Measurements from ENCODE around the gene RPS27L.

The RPS27L gene

DNA sequence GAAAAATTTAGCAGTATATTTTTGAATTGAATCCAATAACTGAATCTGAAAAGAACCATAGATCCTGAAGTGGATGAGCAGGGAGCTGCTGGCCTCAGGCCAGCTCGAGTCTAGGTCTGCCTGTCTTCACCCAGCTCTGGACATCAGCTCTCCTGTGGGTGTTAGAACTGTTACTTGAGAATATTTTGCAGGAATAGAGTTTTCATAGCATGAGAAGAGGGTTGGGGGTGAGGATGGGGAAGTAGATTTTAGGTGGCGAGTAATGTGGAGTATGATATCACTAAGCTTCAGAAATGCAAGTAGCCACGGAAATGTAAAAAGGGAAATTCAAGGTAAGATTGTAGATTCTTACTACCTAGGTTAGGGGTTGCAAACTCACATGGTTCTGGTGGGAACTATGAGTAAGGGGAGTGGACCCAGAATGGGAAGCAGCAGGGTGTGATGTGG lies 38.3 kb upstream of the RPS27L start:
- Histone ChIP-seq H2AFZ (ENCODE audit: low read depth) (no peak overlapping the region), H3K4me2 (no peak overlapping the region), H3K4me1 (ENCODE audit: low read depth, poor library complexity, severe bottlenecking) (peaks cover 39% of the 10 kb centered on the region), H4K20me1 (ENCODE audit: insufficient read depth) (no peaks in the 10 kb centered on the region), H3K36me3 (ENCODE audit: insufficient read depth) (no peaks in the 10 kb centered on the region), H3K4me3 (IDR thresholded peaks at IDR 0.05; ENCODE audit: insufficient read depth, low read depth, low read length) (no peak overlapping the region), H3K9ac (no peak overlapping the region), H3K27me3 (ENCODE audit: insufficient read depth, low read depth) (no peaks in the 10 kb centered on the region), H3K27ac (no peak overlapping the region), H3K79me2 (ENCODE audit: insufficient read depth, low read depth) (peaks cover 5% of the 10 kb centered on the region)
- TF ChIP-seq CTCF (conservative IDR thresholded peaks at IDR 0.05; ENCODE audit: low read depth, low read length): no peak

DNA sequence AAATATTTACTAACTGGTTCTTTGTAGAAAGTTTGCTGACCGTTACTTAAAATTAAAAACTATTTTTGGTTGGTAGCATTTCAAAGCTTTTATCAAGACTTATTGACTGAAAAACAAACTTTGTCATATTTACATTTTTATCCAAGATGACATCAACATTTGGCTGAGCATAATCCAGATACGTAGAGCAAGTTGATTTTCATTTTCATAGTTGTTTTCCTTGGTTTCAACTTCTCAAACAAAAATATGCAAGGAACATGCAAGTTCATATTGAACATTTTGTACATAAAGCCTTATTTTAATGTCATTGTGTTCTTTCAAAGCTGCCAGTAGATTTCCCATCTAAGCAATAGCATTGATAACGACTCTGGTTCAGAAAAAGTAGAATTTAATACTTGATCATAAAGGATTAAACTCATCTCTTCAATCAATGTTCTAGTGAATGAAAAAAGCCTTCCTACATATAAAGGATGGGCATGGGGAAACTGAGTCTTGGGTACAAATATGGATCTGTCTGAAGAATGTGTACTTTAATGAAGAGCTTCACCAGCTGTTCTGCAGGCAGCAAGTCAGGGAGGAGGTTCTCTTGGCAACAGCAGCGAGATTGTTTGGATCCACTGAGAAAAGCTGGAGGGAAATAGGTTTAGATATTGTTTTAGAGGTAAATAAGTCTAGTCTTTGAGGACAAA lies 37.7 kb upstream of the RPS27L start:
- Histone ChIP-seq H3K27me3 (ENCODE audit: insufficient read depth, low read depth) (no peaks in the 10 kb centered on the region), H3K27ac (no peak overlapping the region), H3K9ac (no peak overlapping the region), H3K4me1 (ENCODE audit: low read depth, poor library complexity, severe bottlenecking) (peaks cover 45% of the 10 kb centered on the region), H3K79me2 (ENCODE audit: insufficient read depth, low read depth) (peaks cover 5% of the 10 kb centered on the region), H3K36me3 (ENCODE audit: insufficient read depth) (no peaks in the 10 kb centered on the region), H2AFZ (ENCODE audit: low read depth) (no peak overlapping the region), H3K4me3 (IDR thresholded peaks at IDR 0.05; ENCODE audit: insufficient read depth, low read depth, low read length) (no peak overlapping the region), H3K4me2 (no peak overlapping the region), H4K20me1 (ENCODE audit: insufficient read depth) (no peaks in the 10 kb centered on the region)
- no peak for TF ChIP-seq CTCF (conservative IDR thresholded peaks at IDR 0.05; ENCODE audit: low read depth, low read length)

DNA sequence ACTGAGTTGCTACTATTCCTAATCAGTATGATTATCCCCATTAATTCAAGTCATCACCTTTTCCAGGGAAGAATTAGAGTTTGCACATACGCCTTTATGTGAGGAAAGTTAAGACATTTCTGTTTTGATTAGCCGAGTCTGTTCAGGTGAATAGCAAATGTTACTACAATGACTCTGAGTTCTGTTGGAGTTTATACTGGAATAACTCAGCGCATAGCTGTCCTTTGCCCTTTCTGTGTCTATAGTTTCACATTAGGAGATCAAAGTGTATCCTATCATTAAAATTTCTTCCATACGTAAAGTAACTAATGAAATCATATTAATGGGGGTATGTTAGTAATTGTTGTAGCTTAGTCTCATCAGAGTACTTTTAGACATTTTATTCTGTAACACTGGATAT lies 37.0 kb upstream of the RPS27L start:
- Histone ChIP-seq H3K36me3 (ENCODE audit: insufficient read depth) (no peaks in the 10 kb centered on the region), H3K4me1 (ENCODE audit: low read depth, poor library complexity, severe bottlenecking) (peaks cover 45% of the 10 kb centered on the region), H3K27me3 (ENCODE audit: insufficient read depth, low read depth) (no peaks in the 10 kb centered on the region), H2AFZ (ENCODE audit: low read depth) (no peak overlapping the region), H3K27ac (no peak overlapping the region), H4K20me1 (ENCODE audit: insufficient read depth) (no peaks in the 10 kb centered on the region), H3K4me3 (IDR thresholded peaks at IDR 0.05; ENCODE audit: insufficient read depth, low read depth, low read length) (no peak overlapping the region), H3K79me2 (ENCODE audit: insufficient read depth, low read depth) (peaks cover 5% of the 10 kb centered on the region), H3K9ac (no peak overlapping the region), H3K4me2 (peak overlapping the region; percentile 40; the same call in 1 of the 2 replicates)
- no peak for TF ChIP-seq CTCF (conservative IDR thresholded peaks at IDR 0.05; ENCODE audit: low read depth, low read length)

- Histone ChIP-seq H3K4me2 (peak overlapping the region; percentile 87), H3K4me1 (ENCODE audit: low read depth, poor library complexity, severe bottlenecking) (peaks cover 51% of the 10 kb centered on the region), H3K9ac (no peak overlapping the region), H3K36me3 (ENCODE audit: insufficient read depth) (no peaks in the 10 kb centered on the region), H3K27me3 (ENCODE audit: insufficient read depth, low read depth) (no peaks in the 10 kb centered on the region), H2AFZ (ENCODE audit: low read depth) (no peak overlapping the region), H3K79me2 (ENCODE audit: insufficient read depth, low read depth) (peaks cover 5% of the 10 kb centered on the region), H3K4me3 (IDR thresholded peaks at IDR 0.05; ENCODE audit: insufficient read depth, low read depth, low read length) (no peak overlapping the region), H4K20me1 (ENCODE audit: insufficient read depth) (no peaks in the 10 kb centered on the region), H3K27ac (no peak overlapping the region)
- TF ChIP-seq CTCF (conservative IDR thresholded peaks at IDR 0.05; ENCODE audit: low read depth, low read length): no peak
Measured at GRCh38 chr15:63192619-63193206, 35.4 kb upstream of the RPS27L start.
